Dermis blood vessel endothelial cell (primary cell): ENCODE data around the gene RIPK3. TPM values are rescaled to one million over a fixed set of nuclear protein-coding genes. Genes with fewer than 3 reads are reported as not detected.

Experiments used
- DNase-seq: peaks from one replicate; pipeline ENCODE4 v3.0.0; 2010
- total RNA-seq: library from RNA; depleted of rRNA; stranded (reverse); fragments of >200 nt; gene quantifications from 2 replicates; pipeline ENCODE4 v1.2.3, GENCODE V29; 2014

RIPK3 gene
- total RNA-seq, 1 donor from 2014 or later, result 5.8 TPM

DNA sequence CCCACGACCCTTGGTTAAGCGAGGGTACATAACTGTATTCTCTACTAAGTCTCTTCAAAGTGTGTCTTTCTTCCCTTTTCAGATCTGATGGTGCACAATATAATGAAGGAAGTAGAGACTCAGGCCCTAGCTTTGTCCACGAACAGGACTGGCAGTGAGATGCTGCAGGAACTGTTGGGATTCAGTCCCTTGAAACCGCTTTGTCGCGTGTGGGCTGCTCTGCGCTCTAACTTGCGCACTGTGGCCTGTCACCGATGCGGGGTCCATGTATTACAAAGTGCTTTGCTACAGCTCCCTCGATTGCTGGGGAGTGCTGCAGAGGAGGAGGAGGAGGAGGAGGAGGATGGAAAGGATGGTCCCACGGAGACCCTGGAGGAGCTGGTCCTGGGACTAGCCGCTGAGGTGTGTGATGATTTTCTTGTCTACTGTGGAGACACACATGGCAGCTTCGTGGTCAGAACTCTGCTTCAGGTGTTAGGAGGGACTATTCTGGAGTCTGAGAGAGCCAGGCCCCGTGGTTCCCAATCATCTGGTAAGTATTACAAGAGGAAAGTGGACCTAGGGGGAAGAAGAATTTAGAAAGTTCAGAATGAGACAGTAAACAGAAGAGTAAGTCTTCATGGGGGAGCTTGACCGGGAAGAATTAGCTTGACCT, 39.3 kb downstream of the RIPK3 start:
- no peak for DNase-seq

- peak; percentile 95 for DNase-seq
Measured at GRCh38 chr14:24299255-24300191, 40.3 kb downstream of the RIPK3 start, which contains the start of the genes DHRS1 and NOP9. TSS of gene DHRS1 (minus strand) at chr14:24299780. CDS start at chr14:24299106, 674 bp downstream. TSS of gene NOP9 (plus strand) at chr14:24299850. CDS start at chr14:24299955, 105 bp downstream.

DNA sequence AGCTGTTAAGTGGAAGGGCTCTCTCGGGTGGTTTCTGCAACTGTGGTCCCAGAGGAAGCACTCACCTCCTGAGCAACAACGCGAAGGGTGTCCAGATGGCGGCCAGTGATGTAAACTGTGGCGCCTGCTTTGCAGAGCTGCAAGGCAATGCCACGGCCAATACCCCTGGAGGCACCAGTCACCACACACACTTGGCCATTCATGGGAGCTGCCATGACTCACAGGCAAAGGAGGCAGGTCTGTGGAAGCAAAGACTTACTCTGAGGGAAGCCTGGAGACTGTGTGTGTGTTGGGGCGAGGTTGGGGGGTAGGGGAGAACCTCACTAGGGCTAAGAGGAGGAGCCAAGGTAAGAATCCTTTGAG, 40.9 kb downstream of the RIPK3 start:
- DNase-seq, result peak; percentile 62

DNA sequence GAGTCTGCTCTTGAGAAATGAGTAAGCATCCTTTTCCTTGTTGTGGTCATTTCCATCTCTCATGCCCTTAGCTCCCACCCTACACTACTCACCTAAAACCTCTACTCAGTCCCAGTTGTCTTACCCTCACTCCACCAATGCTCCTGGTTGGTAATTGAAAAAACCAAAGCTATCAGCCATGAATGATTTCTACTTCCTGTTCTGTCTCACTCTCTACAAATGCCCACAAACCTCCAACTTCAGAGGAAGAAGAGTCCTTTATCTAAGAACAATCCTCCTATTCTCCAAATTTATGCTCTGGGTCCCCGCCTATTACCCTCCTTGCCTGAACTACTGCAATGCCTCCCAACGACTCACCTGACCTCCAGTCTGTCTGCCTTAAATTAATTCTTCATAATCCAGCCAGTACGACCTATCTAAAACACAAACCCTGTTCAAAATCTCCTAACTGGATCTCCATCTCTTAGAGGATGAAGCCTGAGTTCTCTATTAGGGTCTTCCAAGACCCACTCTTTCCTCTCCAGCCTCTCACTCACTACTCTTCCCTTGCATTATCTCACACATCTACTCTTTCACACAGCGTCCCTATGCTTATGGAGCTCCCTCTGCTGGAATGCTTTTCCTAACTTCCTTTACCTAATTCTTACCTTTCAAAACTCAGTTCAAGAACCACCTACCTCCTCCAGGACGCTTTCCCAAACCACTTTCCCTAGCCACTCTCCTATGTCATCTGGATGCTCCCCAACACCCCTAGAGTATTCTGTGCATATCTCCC, 42.4 kb downstream of the RIPK3 start:
- peak; percentile 59 for DNase-seq

- peak; percentile 97 for DNase-seq
Measured at GRCh38 chr14:24296341-24297157, 43.2 kb downstream of the RIPK3 start.

- no peak for DNase-seq
Measured at GRCh38 chr14:24293525-24293924, 46.3 kb downstream of the RIPK3 start.

DNA sequence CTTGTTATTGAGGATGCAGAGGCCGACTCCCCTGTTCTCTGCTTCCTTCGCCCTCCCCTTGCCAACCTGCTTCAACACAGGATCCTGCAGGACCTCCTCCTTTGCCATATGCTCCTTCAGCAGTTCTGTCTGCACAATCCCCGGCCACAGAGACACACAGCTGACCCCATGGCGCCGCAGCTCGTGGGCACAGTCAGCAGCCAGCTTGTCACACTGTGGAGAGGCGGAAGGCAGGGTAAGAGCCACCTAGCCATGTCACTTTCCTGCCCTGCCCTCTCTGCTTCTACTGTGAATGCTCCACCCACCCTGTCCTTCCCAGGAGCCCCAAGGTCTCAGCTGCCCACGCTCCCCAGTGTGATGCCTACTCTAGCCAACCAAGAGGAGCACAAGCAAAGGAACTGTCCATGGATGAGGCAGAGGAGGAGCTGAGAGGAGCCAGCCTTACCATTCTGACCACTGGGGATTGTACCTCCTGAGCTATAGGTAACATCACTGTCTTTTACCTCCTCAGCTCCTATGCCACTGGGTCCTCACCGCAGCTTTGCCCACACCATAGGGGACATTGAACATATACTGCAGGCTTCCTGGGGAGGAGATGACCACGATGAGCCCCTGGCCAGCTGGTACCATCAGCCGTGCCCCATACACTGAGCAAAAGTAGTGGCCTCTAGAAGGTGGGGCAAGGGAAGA, 47.5 kb downstream of the RIPK3 start:
- DNase-seq, result no peak

DNA sequence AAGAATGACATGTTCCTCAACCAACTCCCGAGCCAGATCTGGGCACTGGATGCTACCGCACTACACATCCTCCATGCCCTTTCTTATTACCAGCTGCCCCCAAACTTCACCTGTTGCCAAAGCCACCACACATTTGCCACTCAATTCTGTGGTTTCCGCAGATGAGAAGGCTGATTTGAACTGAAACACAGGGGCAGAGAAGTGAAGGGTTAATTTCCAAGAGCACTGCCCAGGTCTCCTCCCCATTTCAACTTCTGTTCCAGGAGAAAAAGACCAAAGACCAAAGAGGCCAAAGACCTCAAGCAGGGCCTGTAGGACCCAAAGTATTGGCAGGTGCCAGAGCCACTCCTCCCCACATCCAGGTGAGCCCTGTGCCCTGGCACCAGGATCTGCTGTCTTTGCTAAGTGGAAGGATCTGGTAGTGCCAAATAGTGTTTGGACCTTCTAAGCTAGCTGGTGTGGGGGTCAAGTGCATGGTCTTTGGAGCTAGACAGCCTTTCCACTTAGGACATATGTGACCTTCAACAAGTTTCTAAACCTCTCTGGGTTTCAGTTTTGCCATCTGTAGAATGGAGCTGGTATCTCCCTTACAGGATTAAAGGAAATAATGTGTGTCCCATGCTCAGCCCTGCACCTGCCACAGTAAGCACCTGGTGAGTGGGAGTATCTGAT, 48.2 kb downstream of the RIPK3 start:
- DNase-seq, result no peak

DNA sequence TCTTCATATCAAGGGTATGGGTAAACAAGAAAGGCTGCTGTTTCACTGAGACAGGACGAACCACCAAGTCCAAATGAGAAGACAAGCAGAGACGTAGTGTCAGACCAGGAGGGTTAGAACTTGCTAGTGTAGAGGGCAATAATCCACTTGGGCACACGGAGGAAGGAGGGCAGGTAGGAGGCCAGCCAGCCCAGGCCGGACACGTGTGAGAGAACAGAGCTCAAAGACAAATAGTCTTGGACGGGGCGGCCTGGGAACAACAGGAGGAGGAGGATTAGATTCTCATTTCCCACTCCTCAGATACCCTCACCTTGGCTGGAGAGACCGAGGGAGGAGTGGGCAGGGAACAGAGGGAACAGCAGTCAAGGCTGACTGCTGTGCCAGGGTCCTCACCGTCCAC, 49.0 kb downstream of the RIPK3 start:
- no peak for DNase-seq

DNA sequence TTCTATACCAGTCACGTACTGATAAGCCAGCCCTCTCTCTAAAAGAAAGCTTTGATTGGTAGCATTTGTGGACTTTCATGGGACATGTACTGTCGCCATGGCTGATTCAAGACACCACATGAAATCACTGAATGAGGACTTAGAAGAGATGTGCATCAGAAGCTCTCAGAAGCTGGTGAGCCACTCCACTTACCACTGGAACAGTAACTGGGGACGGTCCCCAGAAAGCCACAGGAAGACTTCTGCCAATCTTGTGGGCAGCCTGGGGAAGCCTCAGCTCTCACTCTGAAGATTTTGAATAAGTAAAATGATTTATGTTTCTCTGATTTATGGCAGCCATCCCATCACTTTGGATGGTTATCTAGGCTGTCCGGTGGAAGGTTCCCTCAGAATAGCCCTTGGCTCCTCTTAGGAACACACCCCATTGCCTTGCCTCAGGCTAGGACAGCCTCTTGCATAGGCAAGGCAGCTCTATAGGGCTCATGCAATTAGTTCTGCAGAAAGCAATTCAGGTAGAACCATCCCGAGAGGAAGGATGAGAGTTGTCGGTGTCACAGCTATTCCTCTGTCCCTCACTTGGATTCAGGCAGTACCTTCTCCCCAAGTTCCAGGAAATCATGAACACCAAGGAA, 50.0 kb downstream of the RIPK3 start:
- no peak for DNase-seq

GRCh38 chr14:24286996-24287395, 52.8 kb downstream of the RIPK3 start:
- DNase-seq, result no peak

Other genes with a start within 250 kb of the RIPK3 start
- 5.8 and 10.5 TPM in 2 replicates for gene PCK2, start 245.7 kb downstream of the RIPK3 start, total RNA-seq
- 90.7 and 93.9 TPM in 2 replicates for gene DCAF11, start 225.2 kb downstream of the RIPK3 start, total RNA-seq
- gene NRL, start 225.0 kb downstream of the RIPK3 start, total RNA-seq, result 0.88 and 2.6 TPM in 2 replicates
- 0.42 and 0.51 TPM in 2 replicates for gene FITM1, start 209.3 kb downstream of the RIPK3 start, total RNA-seq
- 167 TPM in 2 replicates for gene PSME1, start 203.8 kb downstream of the RIPK3 start, total RNA-seq
- 21.4 and 26.4 TPM in 2 replicates for gene EMC9, start 198.4 kb downstream of the RIPK3 start, total RNA-seq
- gene PSME2, start 193.4 kb downstream of the RIPK3 start, total RNA-seq, result 108 and 110 TPM in 2 replicates
- gene RNF31, start 192.5 kb downstream of the RIPK3 start, total RNA-seq, result 53.2 and 54.1 TPM in 2 replicates
- 37.8 and 55.5 TPM in 2 replicates for gene IRF9, start 178.7 kb downstream of the RIPK3 start, total RNA-seq
- gene REC8, start 167.9 kb downstream of the RIPK3 start, total RNA-seq, result 2.7 and 4.2 TPM in 2 replicates
- gene IPO4, start 151.2 kb downstream of the RIPK3 start, total RNA-seq, result 28.8 and 60.6 TPM in 2 replicates
- gene TM9SF1, start 144.6 kb downstream of the RIPK3 start, total RNA-seq, result 63.5 and 82.5 TPM in 2 replicates
- not detected in 2 replicates for gene TSSK4, start 134.3 kb downstream of the RIPK3 start, total RNA-seq
- 36.8 and 39.3 TPM in 2 replicates for gene CHMP4A, start 126.5 kb downstream of the RIPK3 start, total RNA-seq
- 5.9 and 23.7 TPM in 2 replicates for gene MDP1, start 123.9 kb downstream of the RIPK3 start, total RNA-seq
- gene NEDD8, start 107.6 kb downstream of the RIPK3 start, total RNA-seq, result 197 and 248 TPM in 2 replicates
- 108 and 121 TPM in 2 replicates for gene GMPR2, start 107.1 kb downstream of the RIPK3 start, total RNA-seq
- gene TINF2, start 97.4 kb downstream of the RIPK3 start, total RNA-seq, result 68.4 and 71.7 TPM in 2 replicates
- 0.17 and 0.51 TPM in 2 replicates for gene TGM1, start 76.8 kb downstream of the RIPK3 start, total RNA-seq
- gene RABGGTA, start 68.4 kb downstream of the RIPK3 start, total RNA-seq, result 27.9 and 28.6 TPM in 2 replicates
- 10.6 and 16.7 TPM in 2 replicates for gene DHRS1, start 40.2 kb downstream of the RIPK3 start, total RNA-seq
- gene NOP9, start 40.1 kb downstream of the RIPK3 start, total RNA-seq, result 30.1 and 33.5 TPM in 2 replicates
- gene CIDEB, start 32.0 kb downstream of the RIPK3 start, total RNA-seq, result 4.6 and 7.5 TPM in 2 replicates
- 5.9 and 9.7 TPM in 2 replicates for gene LTB4R2, start 29.9 kb downstream of the RIPK3 start, total RNA-seq
- 3.5 and 3.6 TPM in 2 replicates for gene LTB4R, start 28.5 kb downstream of the RIPK3 start, total RNA-seq
- 68.4 and 138 TPM in 2 replicates for gene ADCY4, start 4.9 kb downstream of the RIPK3 start, total RNA-seq
- gene NFATC4, start 28.2 kb upstream of the RIPK3 start, total RNA-seq, result 8.8 and 11.1 TPM in 2 replicates
- gene NYNRIN, start 59.0 kb upstream of the RIPK3 start, total RNA-seq, result 12.6 and 17.0 TPM in 2 replicates
- 0.84 and 1.0 TPM in 2 replicates for gene CBLN3, start 89.7 kb upstream of the RIPK3 start, total RNA-seq
- 55.5 and 67.0 TPM in 2 replicates for gene KHNYN, start 90.0 kb upstream of the RIPK3 start, total RNA-seq
- 9.3 and 79.1 TPM in 2 replicates for gene SDR39U1, start 102.8 kb upstream of the RIPK3 start, total RNA-seq
- gene CMA1, start 168.3 kb upstream of the RIPK3 start, total RNA-seq, result not detected in 2 replicates
- gene CTSG, start 236.3 kb upstream of the RIPK3 start, total RNA-seq, result not detected in 2 replicates